SJCRH30 (cell line): ENCODE data around the gene AXL. TPM values are rescaled to one million over a fixed set of nuclear protein-coding genes. Genes with fewer than 3 reads are reported as not detected.

ENCODE experiments used
- DNase-seq, 2 experiments: peaks; one replicate each; pipeline ENCODE4 v3.0.0-alpha.2; 2015 to 2020
- H3K27ac ChIP-seq: fragments of 250-450 bp; sonication (Bioruptor Pico); 2 replicates; pipeline ENCODE4 v1.5.1; 2020; ENCODE audit warnings: mild to moderate bottlenecking, moderate library complexity
- H3K27me3 ChIP-seq: fragments of 250-450 bp; sonication (Bioruptor Pico); 2 replicates; pipeline ENCODE4 v1.5.1; 2020; ENCODE audit warnings: mild to moderate bottlenecking, moderate library complexity
- H3K36me3 ChIP-seq: fragments of 250-450 bp; sonication (Bioruptor Pico); 2 replicates; pipeline ENCODE4 v1.5.1; 2020; ENCODE audit warnings: mild to moderate bottlenecking, moderate library complexity
- H3K4me1 ChIP-seq: fragments of 250-450 bp; sonication (Bioruptor Pico); 2 replicates; pipeline ENCODE4 v1.5.1; 2020; ENCODE audit warnings: mild to moderate bottlenecking, moderate library complexity
- H3K4me3 ChIP-seq: fragments of 250-450 bp; sonication (Bioruptor Pico); 2 replicates; pipeline ENCODE4 v1.5.1; 2020; ENCODE audit warnings: mild to moderate bottlenecking, moderate library complexity
- H3K9me3 ChIP-seq: fragments of 250-450 bp; sonication (Bioruptor Pico); replicated peaks from 2 replicates; pipeline ENCODE4 v1.5.1; 2020; ENCODE audit warnings: mild to moderate bottlenecking, moderate library complexity
- total RNA-seq: library from RNA; depleted of rRNA; stranded (reverse); fragments of >200 nt; shearing (Covaris generic); gene quantifications from 2 replicates; pipeline ENCODE4 v1.2.3, GENCODE V29; 2014

AXL gene
- total RNA-seq, 1 experiment from 2014 or later, result 24.1 TPM

DNA sequence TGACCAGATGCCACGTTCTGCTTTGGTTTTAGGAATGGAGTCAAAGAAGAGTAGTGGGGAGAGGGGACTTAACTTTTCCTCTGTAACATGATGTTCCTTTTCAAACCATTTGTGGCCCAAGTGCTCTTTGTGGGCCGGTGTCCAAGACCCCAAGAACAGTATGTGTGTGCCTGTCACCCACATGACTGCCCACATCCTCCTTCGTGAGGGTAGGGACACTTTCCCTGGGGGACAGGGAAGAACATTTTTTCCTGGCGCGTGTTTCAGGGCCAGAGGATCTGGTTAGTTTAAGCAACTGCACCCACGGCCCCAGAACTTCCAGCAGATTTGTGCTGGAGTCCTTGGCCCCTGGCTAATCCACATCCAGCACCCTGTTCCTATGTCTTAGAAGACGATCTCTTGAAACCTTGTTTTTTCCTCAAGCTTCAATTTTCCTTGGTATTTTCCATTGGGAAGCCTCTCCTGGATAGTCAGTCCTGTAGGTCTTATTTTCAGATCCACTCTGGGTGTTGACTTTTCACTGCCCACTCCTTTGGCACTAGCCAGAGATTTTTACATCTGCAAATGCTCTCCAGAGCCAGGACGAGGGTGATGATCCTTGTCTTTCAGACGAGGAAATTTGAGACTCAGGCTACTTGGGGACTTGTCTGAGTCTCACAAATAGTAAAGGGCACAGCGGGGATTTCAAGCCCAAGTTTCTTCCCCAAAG is 80.2 kb downstream of the AXL start:
- Histone ChIP-seq H3K4me1 (peaks cover 38% of the 10 kb centered on the region), H3K27ac (no peak overlapping the region), H3K36me3 (peaks cover 91% of the 10 kb centered on the region), H3K4me3 (no peak overlapping the region), H3K27me3 (no peaks in the 10 kb centered on the region), H3K9me3 (no peaks in the 10 kb centered on the region)
- no peak for DNase-seq

DNA sequence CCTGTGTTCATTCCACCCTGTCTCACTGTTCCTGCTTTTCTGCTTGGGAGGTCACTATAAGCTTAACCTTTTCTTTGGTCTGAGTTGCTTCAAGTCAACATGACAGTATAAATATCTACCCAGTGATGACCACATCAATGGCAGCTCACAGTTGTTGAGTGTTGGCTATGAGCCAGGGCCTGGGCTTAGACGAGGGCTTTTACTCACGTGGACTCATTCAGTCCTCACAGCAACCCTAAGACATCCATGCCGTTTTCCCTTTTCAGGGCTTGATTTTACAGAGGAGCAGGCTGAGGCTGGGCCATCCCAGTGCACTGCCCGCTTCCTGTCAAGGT is 80.7 kb downstream of the AXL start:
- Histone ChIP-seq H3K4me3 (no peak overlapping the region), H3K27ac (no peak overlapping the region), H3K27me3 (no peaks in the 10 kb centered on the region), H3K4me1 (peaks cover 38% of the 10 kb centered on the region), H3K36me3 (peaks cover 91% of the 10 kb centered on the region), H3K9me3 (no peaks in the 10 kb centered on the region)
- peak; percentile 94 to 97 for DNase-seq

DNA sequence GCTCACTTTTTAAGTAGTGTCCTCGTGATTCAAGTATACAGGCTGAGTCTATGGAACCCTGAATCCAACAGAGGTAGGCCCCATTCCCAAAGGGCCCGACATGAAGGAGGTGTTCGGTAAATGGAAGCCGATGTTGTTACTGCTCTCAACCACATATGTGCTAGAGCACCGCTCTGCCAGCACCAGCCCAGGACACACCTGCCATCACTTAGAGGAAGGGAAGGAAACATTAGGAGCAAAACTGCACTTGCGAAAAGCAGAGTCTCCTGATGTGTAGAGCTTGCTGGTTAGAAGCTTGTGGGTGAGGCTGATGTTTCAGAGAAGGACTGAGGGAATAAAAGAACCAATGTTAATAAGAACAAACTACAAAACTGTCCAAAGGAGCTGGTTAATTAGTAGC is 81.5 kb downstream of the AXL start:
- Histone ChIP-seq H3K4me1 (peaks cover 38% of the 10 kb centered on the region), H3K4me3 (no peak overlapping the region), H3K36me3 (peaks cover 91% of the 10 kb centered on the region), H3K27me3 (no peaks in the 10 kb centered on the region), H3K9me3 (no peaks in the 10 kb centered on the region), H3K27ac (no peak overlapping the region)
- no peak for DNase-seq

DNA sequence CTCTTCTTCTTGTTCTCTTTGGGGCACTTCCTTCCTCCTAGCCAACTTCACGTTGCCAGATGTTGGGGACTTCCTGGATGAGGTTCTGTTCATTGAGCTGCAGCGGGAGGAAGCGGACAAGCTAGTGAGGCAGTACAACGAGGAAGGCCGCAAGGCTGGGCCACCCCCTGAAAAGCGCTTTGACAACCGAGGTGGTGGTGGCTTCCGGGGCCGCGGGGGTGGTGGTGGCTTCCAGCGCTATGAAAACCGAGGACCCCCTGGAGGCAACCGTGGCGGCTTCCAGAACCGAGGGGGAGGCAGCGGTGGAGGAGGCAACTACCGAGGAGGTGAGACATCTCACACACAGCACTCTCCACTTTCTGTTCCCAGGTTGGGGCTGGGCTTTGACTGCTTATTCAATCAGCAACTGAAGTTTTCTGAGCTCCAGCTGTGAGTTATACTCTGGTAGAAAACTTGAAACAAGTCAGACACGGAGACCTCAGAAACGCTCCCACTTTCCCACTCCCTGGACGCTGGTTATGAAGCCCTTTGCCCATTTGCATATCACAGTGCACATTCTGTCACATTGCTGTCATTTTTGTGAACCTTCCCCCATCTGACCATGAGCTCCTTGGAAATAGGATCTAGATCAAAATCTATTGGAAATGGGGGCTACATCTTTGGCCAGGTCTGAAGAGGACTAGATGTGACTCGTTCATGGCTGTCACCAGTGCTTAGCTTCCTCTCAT is 83.8 kb downstream of the AXL start:
- Histone ChIP-seq H3K36me3 (peaks cover 89% of the 10 kb centered on the region), H3K27ac (no peak overlapping the region), H3K4me1 (peaks cover 31% of the 10 kb centered on the region), H3K9me3 (no peaks in the 10 kb centered on the region), H3K27me3 (no peaks in the 10 kb centered on the region), H3K4me3 (no peak overlapping the region)
- DNase-seq, result no peak

DNA sequence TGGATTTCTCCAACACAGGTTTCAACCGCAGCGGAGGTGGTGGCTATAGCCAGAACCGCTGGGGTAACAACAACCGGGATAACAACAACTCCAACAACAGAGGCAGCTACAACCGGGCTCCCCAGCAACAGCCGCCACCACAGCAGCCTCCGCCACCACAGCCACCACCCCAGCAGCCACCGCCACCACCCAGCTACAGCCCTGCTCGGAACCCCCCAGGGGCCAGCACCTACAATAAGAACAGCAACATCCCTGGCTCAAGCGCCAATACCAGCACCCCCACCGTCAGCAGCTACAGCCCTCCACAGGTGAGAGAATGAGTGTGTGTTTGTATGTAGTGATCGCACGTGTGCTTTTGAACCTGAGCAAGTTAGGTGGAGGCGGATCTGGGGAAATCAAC is 84.9 kb downstream of the AXL start:
- Histone ChIP-seq H3K4me1 (peaks cover 25% of the 10 kb centered on the region), H3K27ac (no peak overlapping the region), H3K36me3 (peaks cover 85% of the 10 kb centered on the region), H3K4me3 (no peak overlapping the region), H3K9me3 (no peaks in the 10 kb centered on the region), H3K27me3 (no peaks in the 10 kb centered on the region)
- DNase-seq, result no peak

DNA sequence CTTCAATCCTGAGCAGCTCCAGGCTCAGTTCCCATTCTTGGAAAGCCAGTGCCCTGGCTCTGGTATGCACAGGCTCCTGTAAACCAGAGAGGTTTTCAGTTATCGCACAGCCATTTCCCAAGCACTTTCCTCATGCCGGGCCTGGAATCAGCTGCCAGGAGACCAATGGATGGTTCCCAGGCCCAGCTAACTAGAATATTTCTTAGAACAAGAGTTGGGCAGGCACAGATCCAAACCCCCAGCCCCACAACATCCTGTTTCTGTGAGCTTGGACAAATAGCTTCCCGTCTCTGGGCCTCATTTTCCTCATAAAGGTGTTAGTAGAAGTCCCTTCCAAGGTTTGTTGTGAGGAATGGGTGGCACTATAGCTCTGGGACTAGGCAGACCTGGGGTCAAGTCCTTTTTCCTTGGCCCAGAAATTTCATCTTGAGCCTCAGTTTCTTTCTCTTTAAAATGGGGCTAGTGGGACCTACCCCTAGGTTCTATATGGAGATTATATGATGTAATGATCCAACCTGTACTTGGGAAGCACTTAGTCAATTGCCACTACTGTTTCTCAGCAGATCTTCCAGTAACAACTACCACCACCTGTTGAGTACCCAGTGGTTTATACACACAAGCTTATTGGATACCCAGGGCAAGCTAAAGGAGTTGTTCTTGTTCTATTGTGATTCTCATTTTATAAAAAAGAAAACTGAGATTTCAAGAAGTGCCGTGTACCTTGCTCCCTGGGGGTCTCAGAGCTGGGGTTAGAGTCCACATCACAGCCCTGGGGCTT is 85.9 kb downstream of the AXL start:
- no peak overlapping the region for H3K4me3 ChIP-seq
- H3K4me1 ChIP-seq, result peaks cover 16% of the 10 kb centered on the region
- no peaks in the 10 kb centered on the region for H3K27me3 ChIP-seq
- H3K27ac ChIP-seq, result no peak overlapping the region
- no peak for DNase-seq
- peaks cover 78% of the 10 kb centered on the region for H3K36me3 ChIP-seq
- H3K9me3 ChIP-seq, result no peaks in the 10 kb centered on the region

DNA sequence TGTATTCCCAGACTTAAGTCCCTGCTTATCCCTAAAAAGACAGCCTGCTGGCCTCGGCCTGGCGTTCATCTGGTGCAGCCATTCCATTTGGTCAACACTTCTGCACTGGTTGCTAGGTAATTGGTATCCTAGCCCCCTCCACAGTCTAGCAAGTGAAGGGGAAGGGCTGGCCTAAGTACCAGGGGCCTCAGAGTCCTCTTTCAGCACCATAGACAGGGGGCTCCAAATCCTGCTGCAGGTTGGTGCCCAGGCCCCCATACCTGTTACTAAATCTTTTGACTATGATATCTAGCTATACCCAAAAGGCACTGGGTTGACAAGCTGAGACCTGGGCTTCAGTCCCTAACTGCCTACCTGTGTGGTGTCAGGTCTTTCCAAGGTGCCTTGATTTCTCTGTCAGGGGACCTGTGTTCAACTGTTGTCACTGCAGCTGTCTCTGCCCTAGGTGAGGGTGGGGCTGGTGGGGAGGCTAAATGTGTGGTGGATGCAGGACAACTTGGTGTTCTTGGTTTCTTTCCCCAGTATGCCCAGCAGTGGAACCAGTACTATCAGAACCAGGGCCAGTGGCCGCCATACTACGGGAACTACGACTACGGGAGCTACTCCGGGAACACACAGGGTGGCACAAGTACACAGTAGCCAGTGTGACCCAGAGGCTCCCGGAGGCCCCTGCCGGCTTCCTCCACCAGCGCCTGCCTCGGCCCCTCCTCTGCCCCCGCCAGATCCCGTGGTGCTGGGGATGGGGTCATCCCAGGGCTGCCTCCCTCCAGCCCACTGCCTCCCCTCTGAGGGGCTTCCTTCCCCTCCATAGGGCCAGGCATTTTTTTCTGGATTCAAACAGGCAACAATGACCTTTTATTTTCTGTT is 87.1 kb downstream of the AXL start:
- peaks cover 65% of the 10 kb centered on the region for H3K36me3 ChIP-seq
- H3K4me3 ChIP-seq, result no peak overlapping the region
- no peaks in the 10 kb centered on the region for H3K27me3 ChIP-seq
- peaks cover 14% of the 10 kb centered on the region for H3K4me1 ChIP-seq
- DNase-seq, result no peak
- H3K27ac ChIP-seq, result no peak overlapping the region
- no peaks in the 10 kb centered on the region for H3K9me3 ChIP-seq

DNA sequence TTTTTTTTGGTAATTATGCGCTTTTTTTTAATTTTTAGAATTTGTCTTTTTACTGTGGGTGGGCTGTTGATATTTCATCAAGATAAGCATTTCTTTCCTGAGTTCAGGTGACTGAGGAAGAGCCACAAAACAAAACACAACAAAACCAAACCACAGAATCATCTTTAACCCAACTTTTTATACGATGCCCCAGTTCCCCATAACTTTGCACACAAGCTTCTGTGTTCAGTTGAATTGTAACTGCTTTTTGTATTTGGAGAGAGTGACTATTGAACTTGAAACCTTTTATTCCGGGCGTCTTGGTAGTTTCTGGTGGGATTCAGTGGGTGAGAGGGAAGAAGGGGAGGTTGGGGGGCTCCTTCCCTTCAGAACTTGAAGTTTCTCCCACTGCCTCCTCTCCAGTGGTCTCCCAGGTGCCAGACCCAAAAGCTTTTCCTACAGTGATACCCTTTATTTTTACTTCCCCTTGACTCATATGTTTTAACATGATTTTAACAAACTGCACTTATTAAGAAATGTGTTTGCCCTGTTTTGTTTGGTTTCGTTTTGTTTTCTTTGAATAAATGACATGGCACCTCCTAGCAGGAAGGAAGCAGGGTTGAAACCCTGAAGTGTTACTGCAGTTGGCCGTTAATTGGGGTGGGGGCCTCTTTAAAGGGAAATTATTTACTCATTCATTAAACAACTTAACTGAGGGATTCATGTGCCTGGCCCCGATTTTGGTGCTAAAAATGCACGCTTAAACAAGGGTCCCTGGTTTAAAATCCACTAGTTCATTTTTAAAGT is 88.3 kb downstream of the AXL start:
- no peak for DNase-seq
- Histone ChIP-seq H3K36me3 (peaks cover 54% of the 10 kb centered on the region), H3K27ac (no peak overlapping the region), H3K4me1 (peaks cover 14% of the 10 kb centered on the region), H3K4me3 (no peak overlapping the region), H3K27me3 (no peaks in the 10 kb centered on the region), H3K9me3 (no peaks in the 10 kb centered on the region)

DNA sequence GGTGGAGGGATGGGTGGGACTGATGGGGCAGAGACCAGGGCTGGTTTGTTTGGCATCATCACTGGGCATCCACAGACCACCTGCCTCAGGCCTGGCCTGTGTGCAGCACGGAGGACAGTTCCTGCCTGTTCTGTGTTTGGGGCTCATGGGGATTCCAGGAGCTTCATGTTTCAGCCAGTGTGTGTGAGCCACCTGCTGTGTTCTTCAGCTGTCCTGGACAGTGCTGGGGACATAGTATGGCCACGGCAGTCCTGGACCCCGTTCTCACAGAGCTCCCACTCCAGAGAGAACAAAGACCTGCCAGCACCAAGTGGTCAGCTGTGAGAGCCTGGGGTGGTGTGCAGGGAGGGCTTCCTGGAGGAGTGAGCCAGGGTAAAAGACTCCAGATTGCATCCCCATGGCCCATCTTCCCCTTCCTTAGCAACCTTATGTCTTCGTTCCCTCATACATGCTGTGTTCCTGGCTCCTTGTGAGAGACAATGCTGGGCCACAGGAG is 89.0 kb downstream of the AXL start:
- Histone ChIP-seq H3K27me3 (no peaks in the 10 kb centered on the region), H3K9me3 (no peaks in the 10 kb centered on the region), H3K4me1 (peaks cover 14% of the 10 kb centered on the region), H3K27ac (peak overlapping the region; percentile 48), H3K4me3 (no peak overlapping the region), H3K36me3 (peaks cover 47% of the 10 kb centered on the region)
- peak; percentile 65 to 79 for DNase-seq

DNA sequence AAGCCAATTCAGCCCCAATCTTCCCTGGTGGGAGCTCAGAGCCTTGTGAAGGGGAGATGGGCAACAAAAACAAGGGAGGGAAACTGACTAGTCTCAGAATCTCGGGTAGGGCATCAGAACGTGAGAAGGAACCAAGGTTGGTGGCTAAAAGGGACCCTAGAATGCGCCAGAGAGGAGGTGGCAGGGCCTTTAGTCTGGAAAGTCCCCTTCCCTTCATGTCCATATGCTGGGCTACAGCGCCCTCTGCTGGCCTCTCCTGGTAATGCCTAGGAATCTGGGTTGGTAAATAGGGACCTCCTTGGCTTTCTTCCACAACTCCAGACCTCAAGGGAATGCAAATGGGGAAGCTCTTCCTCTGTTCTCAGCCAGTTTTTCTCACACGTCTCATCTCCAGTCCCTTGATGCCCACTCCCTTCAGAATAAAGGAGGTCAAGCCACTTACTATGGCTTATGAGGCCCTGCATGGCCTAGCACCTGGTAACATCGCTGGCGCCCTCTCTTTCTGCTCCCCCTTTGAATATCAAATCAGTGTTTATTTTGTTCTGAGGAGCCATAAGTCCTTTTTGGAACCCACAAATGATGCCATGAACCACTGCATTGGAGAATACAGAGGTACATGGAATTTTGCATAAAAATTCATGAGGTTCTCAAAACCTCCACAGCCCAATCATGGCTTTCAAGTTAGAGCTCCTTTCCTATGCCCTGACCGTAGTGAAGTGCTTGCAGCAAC is 89.6 kb downstream of the AXL start:
- Histone ChIP-seq H3K27ac (peak overlapping the region; percentile 48), H3K27me3 (no peaks in the 10 kb centered on the region), H3K36me3 (peaks cover 46% of the 10 kb centered on the region), H3K9me3 (no peaks in the 10 kb centered on the region), H3K4me3 (no peak overlapping the region), H3K4me1 (peaks cover 14% of the 10 kb centered on the region)
- peak; percentile 89 to 98 for DNase-seq

DNA sequence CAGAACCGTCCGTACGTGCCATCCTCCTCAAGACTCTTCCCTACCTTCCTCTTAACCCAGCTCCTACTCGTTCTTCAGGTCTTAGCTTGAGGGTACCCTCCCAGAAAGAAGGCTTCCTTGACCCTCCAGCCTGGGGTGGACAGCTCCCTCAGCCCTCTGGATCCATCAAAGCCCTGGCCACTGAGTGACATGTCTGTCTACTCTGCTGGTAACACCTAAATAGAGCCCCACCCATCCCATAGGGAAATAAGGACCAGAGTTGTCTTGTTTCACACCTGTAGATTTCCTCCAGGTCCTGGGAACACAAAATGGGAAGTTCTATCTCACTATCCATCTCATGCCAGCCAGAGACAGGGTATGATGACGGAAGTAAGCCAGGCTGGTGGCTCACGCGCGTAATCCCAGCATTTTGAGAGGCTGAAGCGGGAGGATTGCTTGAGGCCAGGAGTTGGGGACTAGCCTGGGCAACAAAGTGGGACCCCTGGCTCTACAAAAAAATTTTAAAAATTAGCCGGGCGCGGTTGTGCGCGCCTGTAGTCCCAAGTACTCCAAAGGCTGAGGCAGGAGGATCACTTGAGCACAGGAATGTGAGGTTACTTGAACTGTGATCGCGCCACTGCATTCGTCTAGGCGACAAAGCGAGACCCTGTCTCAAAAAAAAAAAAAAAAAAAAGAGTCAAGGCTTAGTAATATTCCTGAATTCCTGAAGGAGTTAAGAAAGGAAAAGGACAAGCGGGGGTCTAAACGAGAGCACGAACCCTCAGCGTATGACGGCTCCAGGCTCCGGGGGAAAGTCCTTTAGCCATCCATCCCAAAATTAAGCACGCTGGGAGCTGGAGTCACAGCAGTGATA is 90.4 kb downstream of the AXL start:
- DNase-seq, result no peak
- H3K27ac ChIP-seq, result peak overlapping the region; percentile 82
- H3K9me3 ChIP-seq, result no peaks in the 10 kb centered on the region

DNA sequence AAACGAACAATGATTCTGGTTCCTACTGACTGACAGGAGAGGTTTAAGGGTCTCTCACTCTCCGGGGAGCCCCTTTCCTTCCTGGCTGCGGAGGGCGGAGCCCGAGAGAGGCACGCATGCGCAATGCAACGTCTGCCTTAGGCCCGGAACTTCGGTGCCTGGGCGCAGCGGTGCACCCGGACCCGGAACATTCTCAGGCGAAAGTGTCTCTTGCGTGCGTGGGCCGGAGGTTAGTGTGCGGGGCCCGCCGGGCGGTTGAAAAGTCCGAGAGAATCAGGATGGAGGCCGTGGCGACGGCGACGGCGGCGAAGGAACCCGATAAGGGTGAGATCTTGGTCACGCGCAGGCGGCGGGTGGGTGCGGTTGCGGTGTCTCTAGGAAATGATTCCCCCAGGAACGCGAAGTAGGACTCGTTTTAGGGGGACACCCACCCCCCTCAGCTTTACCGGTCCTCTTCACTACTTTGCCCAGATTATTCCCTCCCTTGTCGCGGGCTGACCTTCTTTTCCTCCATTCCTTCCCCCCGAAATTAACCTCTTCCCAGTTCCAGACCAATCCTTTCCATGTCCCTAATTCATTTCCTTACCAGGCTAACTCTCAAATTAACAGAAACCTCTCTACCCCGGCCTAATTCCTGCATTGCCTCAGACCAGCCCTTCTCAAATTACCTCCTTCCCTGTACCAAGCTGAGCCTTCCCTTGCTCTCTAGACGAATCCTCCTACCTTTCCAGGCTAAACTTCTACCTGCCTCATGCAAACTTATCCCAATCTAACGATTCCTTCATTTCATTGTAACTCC is 91.2 kb downstream of the AXL start, which contains the start of gene CCDC97:
Gene CCDC97, plus strand, starts transcription at position 140 of the 799 bp plus-strand sequence. Its CDS starts 139 bp downstream, at position 279.
- Histone ChIP-seq H3K9me3 (no peaks in the 10 kb centered on the region), H3K4me3 (peak within 1 kb of the TSS; percentile 90), H3K4me1 (peaks cover 14% of the 10 kb centered on the region), H3K36me3 (peaks cover 34% of the 10 kb centered on the region), H3K27me3 (no peaks in the 10 kb centered on the region), H3K27ac (peak within 1 kb of the TSS; percentile 82)
- DNase-seq, result peak; percentile 90 to 96

More for the DNA sequence above, 90.4 kb downstream of the AXL start:
- H3K4me1 ChIP-seq, result peaks cover 14% of the 10 kb centered on the region
- peaks cover 41% of the 10 kb centered on the region for H3K36me3 ChIP-seq
- peak overlapping the region; percentile 90 for H3K4me3 ChIP-seq
- H3K27me3 ChIP-seq, result no peaks in the 10 kb centered on the region
